H1 (cell line): ENCODE results near the gene ANK2. TPM values are rescaled to one million over a fixed set of nuclear protein-coding genes. Genes with fewer than 3 reads are reported as not detected.

Source experiments
- ATF3 ChIP-seq: IDR thresholded peaks from 2 replicates; pipeline ENCODE4 v1.6.1; 2011; ENCODE audit warnings: low read depth, mild to moderate bottlenecking, low read length; ENCODE audit not compliant: insufficient read depth
- CEBPB ChIP-seq: IDR thresholded peaks from 2 replicates; pipeline ENCODE4 v1.6.1; 2012; ENCODE audit warnings: low read depth, low read length
- CTCF ChIP-seq, 3 experiments: IDR thresholded peaks; 1 replicate in 2 of 3; 2 replicates in 1 of 3; pipeline versions ENCODE4 v1.5.1 to v1.6.1; 2011; ENCODE audit warnings: low read length in 3 of 3, mild to moderate bottlenecking in 3 of 3, inconsistent platforms in 2 of 3, low read depth in 1 of 3, moderate library complexity in 1 of 3; ENCODE audit not compliant: insufficient read depth in 1 of 3; ENCODE audit errors: control extremely low read depth in 1 of 3
- EP300 ChIP-seq, 2 experiments: IDR thresholded peaks; 1 replicate in 1 of 2; 2 replicates in 1 of 2; pipeline ENCODE4 v1.6.1; 2011 to 2012; ENCODE audit warnings: low read depth in 2 of 2, low read length in 2 of 2, mild to moderate bottlenecking in 2 of 2, borderline replicate concordance in 1 of 2, inconsistent platforms in 1 of 2, moderate library complexity in 1 of 2
- KDM4A ChIP-seq: IDR thresholded peaks from one replicate; pipeline ENCODE4 v1.7.1; 2012; ENCODE audit warnings: low read depth, mild to moderate bottlenecking, moderate library complexity, low read length, inconsistent platforms; ENCODE audit not compliant: severe bottlenecking
- MAFK ChIP-seq: IDR thresholded peaks from 2 replicates; pipeline ENCODE4 v1.6.1; 2012; ENCODE audit warnings: low read depth, mild to moderate bottlenecking, improper control_type of control experiment, low read length
- POLR2A ChIP-seq, 2 experiments: IDR thresholded peaks; 1 replicate in 1 of 2; 2 replicates in 1 of 2; pipeline ENCODE4 v1.6.1; 2011; ENCODE audit warnings: low read depth in 2 of 2, low read length in 2 of 2, mild to moderate bottlenecking in 2 of 2; ENCODE audit errors: control extremely low read depth in 1 of 2
- RBBP5 ChIP-seq: IDR thresholded peaks from 2 replicates; pipeline ENCODE4 v1.7.1; 2012; ENCODE audit warnings: low read depth, mild to moderate bottlenecking, inconsistent platforms, low read length, moderate library complexity, borderline replicate concordance
- RXRA ChIP-seq: IDR thresholded peaks from 2 replicates; pipeline ENCODE4 v1.6.1; 2011; ENCODE audit warnings: low read depth, mild to moderate bottlenecking, low read length, moderate library complexity; ENCODE audit not compliant: insufficient read depth
- TEAD4 ChIP-seq: IDR thresholded peaks from 2 replicates; pipeline ENCODE4 v1.6.1; 2012; ENCODE audit warnings: low read depth, low read length, inconsistent platforms, mixed read lengths
- polyA plus RNA-seq, 7 experiments: library from polyadenylated mRNA; depleted of rRNA in 3 of 7; stranded (reverse) in 5 of 7; unstranded in 2 of 7; fragments of >200 nt in 5 of 7; fragments of 200-250 nt in 2 of 7; gene quantifications; 1 replicate in 5 of 7; 2 replicates in 1 of 7; 4 replicates in 1 of 7; pipeline versions ENCODE4 v1.2.1 to v1.2.3, GENCODE V29; 2011 to 2013; ENCODE audit warnings: missing spikeins in 2 of 7, mixed read lengths in 2 of 7
- total RNA-seq: library from RNA; stranded (reverse); fragmentation: NEBNext Ultra II Directional; extraction: Animal tissue kit (Norgen Biotek cat#: 25700); gene quantifications from 2 replicates; pipeline ENCODE4 v1.2.1, GENCODE V29; 2021

ANK2 gene
- total and polyA plus RNA-seq, 2 of the 8 experiments (the other 6 are each of a cell fraction or from before 2014, with no cell fraction given), result 14.2 to 35.1 TPM

- TF ChIP-seq MAFK (no peak), TEAD4 (peak; percentile 42; the same call in 1 of the 2 replicates), EP300 (IDR thresholded peaks at IDR 0.05; ENCODE audit: borderline replicate concordance in 1 of 2, low read depth in 2 of 2, low read length in 2 of 2) (peak in 1 of 2 experiments; percentile 76; a peak in 1 of 3 replicates), RBBP5 (0 out of 2 replicates have a peak, but pooled peaks have one; percentile 7), ATF3 (no peak), CEBPB (no peak), CTCF (IDR thresholded peaks at IDR 0.05; ENCODE audit: control extremely low read depth in 1 of 3, insufficient read depth in 1 of 3, low read depth in 1 of 3, low read length in 3 of 3) (no peak), POLR2A (IDR thresholded peaks at IDR 0.05; ENCODE audit: control extremely low read depth in 1 of 2, low read depth in 2 of 2, low read length in 2 of 2) (no peak), RXRA (no peak), KDM4A (no peak)
Observed at GRCh38 chr4:113049421-113050370, at the start of gene ANK2 (continued).
